ENCODE data around the gene KATNAL2. TPM values are rescaled to one million over a fixed set of nuclear protein-coding genes. Genes with fewer than 3 reads are reported as not detected.
A peak's percentile ranks its signal among the peaks of the same experiment; 100 is the strongest.

KATNAL2 gene, protein sequence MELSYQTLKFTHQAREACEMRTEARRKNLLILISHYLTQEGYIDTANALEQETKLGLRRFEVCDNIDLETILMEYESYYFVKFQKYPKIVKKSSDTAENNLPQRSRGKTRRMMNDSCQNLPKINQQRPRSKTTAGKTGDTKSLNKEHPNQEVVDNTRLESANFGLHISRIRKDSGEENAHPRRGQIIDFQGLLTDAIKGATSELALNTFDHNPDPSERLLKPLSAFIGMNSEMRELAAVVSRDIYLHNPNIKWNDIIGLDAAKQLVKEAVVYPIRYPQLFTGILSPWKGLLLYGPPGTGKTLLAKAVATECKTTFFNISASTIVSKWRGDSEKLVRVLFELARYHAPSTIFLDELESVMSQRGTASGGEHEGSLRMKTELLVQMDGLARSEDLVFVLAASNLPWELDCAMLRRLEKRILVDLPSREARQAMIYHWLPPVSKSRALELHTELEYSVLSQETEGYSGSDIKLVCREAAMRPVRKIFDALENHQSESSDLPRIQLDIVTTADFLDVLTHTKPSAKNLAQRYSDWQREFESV
- total RNA-seq = 1 to 10 TPM in 9 of 10 donors, under 1 TPM in 1; 0.93 to 3.9 (median 2.2) TPM
- polyA plus RNA-seq = 1 to 10 TPM in 1 of 2 donors, under 1 TPM in 1; 0.74 to 6.1 TPM
- long read RNA-seq, donor 1, partial matches to known transcripts = 1 of 3 reads
- long read RNA-seq, donor 1, other reads (novel, unspliced or antisense) = 2 of 3 reads
- long read RNA-seq, donor 2, partial matches to known transcripts = 1 of 6 reads
- long read RNA-seq, donor 2, other reads (novel, unspliced or antisense) = 5 of 6 reads
- long read RNA-seq, donor 3, partial matches to known transcripts = 1 of 6 reads
- long read RNA-seq, donor 3, other reads (novel, unspliced or antisense) = 5 of 6 reads

DNA sequence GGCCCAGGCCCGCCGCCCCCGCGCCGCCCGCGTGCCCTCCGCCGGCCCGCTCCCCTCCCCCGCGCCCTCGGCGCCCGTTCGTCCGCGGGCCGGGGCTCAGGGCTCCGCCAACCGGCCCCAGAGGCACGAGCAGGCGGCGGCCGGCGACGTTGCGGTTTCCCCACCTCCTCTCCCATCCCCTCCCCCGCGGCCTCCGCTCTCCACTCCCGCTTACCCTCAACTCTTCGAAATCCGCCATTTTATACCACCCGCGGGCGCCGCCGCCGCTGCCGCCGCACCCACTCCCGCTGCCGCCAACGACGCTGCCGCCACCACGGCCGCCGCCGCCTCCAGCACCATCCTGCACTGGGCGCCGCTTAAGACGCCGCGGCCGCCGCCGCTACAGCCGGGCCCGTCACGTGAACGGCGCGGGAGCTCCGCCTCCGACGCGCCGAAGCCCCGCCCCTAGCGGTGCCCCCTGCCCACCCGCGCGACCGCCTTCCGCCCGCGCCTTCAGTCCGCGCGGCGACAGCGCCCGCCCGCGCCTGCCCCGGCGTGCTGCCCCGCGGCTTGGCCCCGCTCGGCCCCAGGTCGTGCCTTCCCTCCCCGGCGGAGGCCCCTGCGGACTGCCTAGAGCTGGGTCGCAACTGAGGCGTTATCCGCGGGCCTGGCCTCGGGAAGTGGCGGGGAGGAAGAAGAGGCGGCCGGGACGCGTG lies at the start of gene KATNAL2, which contains the start of gene PIAS2:
Gene KATNAL2 (plus strand): TSS at position 495 of the 695 bp plus-strand sequence. CDS start 29,271 bp downstream, outside the sequence.
Gene PIAS2 (minus strand): TSS at position 400 of the 695 bp plus-strand sequence. CDS start 162 bp downstream, at position 238.
- intact Hi-C loops (cut with DNase I) = loop anchor here in 2 of 10 donors (10.0 kb wide), 2 partner anchors 232 to 742 kb away; a partner anchor contains a TSS
- 0% methylated on average over 85 to 100 of the region's 107 CpGs for WGBS, 2 donors
- peak; percentile 66 to 85 for DNase-seq

DNA sequence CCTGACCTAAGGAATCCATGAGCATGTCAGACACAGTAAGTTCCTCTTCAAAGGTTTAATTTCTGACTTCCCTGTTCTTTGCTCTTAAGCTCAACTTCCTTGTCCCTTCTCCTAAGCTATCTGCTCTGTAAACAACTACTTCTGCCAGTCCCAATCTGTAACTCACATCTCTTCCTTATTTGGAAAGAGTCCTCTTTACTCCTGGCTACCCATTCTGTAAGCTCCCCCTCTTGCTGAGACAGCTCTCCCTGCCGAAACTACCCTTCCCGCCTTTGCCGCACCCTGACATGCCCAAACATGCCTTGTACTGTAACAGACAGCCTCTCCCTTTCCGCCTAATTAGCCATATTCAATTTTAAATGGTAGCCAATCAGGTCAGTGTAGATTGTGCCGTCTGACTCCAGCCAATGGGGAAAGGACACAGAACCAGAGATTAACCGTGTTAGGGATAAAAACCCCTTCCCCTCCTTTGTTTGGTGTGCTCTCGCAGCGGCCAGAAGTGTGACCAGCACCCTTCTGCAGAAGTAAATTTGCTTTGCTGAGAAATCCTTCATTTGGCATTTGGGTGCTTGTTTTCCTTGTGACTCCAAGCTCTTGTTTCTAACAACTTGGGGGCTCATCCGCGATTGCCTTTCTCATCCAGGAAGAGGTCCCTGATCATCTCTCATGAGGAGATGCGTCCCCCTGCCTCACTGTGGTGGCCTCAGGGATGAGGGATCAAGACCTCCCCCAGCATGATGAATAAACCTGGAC lies 49.1 kb upstream of the KATNAL2 start:
- Histone ChIP-seq H3K4me1 (peaks cover 0 to 16% (median 0%) of the 10 kb centered on the region in 9 donors), H3K4me3 (no peak overlapping the region), H3K27me3 (no peaks in the 10 kb centered on the region), H3K27ac (peak overlapping the region in 1 of 10 donors; percentile 45), H3K36me3 (peaks cover 0 to 8% (median 0%) of the 10 kb centered on the region in 9 donors), H3K9me3 (peaks cover 0 to 29% (median 17%) of the 10 kb centered on the region in 11 donors)
- intact Hi-C loops (cut with DNase I) = no loop called here
- 95% methylated on average over 11 of the region's 11 CpGs for WGBS, 2 donors
- DNase-seq (no peak), ATAC-seq (peak in 2 of 8 donors; percentile 27 to 41)
- TF ChIP-seq, protein P1, sequence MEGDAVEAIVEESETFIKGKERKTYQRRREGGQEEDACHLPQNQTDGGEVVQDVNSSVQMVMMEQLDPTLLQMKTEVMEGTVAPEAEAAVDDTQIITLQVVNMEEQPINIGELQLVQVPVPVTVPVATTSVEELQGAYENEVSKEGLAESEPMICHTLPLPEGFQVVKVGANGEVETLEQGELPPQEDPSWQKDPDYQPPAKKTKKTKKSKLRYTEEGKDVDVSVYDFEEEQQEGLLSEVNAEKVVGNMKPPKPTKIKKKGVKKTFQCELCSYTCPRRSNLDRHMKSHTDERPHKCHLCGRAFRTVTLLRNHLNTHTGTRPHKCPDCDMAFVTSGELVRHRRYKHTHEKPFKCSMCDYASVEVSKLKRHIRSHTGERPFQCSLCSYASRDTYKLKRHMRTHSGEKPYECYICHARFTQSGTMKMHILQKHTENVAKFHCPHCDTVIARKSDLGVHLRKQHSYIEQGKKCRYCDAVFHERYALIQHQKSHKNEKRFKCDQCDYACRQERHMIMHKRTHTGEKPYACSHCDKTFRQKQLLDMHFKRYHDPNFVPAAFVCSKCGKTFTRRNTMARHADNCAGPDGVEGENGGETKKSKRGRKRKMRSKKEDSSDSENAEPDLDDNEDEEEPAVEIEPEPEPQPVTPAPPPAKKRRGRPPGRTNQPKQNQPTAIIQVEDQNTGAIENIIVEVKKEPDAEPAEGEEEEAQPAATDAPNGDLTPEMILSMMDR (IDR thresholded peaks at IDR 0.05) = no peak

More for the DNA sequence above, at the start of gene KATNAL2, which contains the start of gene PIAS2:
- H3K4me3 ChIP-seq = peak within 1 kb of the TSS; percentile 64 to 94 (median 78)
- TF ChIP-seq, protein P1 (IDR thresholded peaks at IDR 0.05) = peak in 2 of 9 donors; percentile 14 to 33
- no peaks in the 10 kb centered on the region for H3K36me3 ChIP-seq
- no peaks in the 10 kb centered on the region for H3K9me3 ChIP-seq
- H3K4me1 ChIP-seq = peaks cover 2 to 44% (median 26%) of the 10 kb centered on the region in 9 donors
- H3K27ac ChIP-seq = peak within 1 kb of the TSS; percentile 54 to 94 (median 90)
- no peaks in the 10 kb centered on the region for H3K27me3 ChIP-seq
- peak; percentile 92 to 98 (median 95) for ATAC-seq

DNA sequence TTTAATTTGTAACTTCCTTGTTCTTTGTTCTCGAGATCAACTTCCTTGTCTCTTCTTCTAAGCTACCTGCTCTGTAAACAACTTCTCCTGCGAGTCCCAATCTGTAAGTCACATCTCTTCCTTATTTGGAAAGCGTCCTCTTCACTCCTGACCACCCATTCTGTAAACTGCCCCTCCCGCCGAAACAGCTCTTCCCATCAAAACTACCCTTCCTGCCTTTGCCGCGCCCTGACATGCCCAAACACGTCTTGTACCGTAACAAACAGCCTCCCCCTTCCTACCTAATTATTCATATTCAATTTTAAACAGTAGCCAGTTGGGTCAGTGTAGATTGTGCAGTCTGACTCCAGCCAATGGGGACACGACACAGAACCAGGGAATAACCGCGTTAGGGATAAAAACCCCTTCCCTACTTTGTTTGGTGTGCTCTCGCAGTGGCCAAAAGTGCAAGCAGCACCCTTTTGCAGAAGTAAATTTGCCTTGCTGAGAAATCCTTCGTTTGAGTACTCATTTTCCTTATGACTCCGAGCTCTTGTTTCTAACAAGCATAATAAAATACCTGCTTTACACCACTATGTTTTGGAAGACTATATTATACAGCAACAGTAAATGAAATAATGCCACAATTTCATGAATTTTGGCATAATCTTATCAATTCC lies 39.9 kb upstream of the KATNAL2 start:
- Histone ChIP-seq H3K27ac (no peak overlapping the region), H3K36me3 (peaks cover 0 to 26% (median 0%) of the 10 kb centered on the region in 9 donors), H3K4me1 (peaks cover 0 to 6% (median 0%) of the 10 kb centered on the region in 9 donors), H3K4me3 (no peak overlapping the region), H3K27me3 (no peaks in the 10 kb centered on the region), H3K9me3 (peaks cover 0 to 50% (median 6%) of the 10 kb centered on the region in 11 donors)
- ATAC-seq = no peak
- TF ChIP-seq, protein P1 (IDR thresholded peaks at IDR 0.05) = no peak
- DNase-seq = no peak
- intact Hi-C loops (cut with DNase I) = no loop called here
- WGBS, 2 donors = 95 to 97% methylated on average over 15 of the region's 15 CpGs

Measured in heart right ventricle (tissue), 16 donors.